ENCODE data around the gene FKBP14.

DNA sequence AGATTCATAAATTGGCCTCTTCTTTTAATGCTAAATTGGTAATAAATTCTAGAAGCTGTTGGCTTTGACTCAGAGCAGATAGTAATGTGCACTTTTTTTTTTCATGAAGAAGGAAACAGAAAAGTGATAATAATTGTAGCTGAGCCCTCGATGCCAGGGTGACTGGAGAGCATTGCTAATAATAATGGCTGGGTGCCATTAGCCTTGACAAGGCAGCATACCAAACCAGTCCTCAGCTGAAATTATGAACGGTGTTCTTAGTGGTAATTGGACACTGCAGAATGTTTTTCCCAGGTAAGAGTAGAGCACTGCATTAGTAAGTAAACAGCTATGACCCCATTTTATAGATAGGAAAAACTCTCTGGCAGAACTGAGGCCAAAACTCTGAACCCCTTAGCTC, 20.6 kb upstream of the FKBP14 start:
- TF ChIP-seq, protein P1, sequence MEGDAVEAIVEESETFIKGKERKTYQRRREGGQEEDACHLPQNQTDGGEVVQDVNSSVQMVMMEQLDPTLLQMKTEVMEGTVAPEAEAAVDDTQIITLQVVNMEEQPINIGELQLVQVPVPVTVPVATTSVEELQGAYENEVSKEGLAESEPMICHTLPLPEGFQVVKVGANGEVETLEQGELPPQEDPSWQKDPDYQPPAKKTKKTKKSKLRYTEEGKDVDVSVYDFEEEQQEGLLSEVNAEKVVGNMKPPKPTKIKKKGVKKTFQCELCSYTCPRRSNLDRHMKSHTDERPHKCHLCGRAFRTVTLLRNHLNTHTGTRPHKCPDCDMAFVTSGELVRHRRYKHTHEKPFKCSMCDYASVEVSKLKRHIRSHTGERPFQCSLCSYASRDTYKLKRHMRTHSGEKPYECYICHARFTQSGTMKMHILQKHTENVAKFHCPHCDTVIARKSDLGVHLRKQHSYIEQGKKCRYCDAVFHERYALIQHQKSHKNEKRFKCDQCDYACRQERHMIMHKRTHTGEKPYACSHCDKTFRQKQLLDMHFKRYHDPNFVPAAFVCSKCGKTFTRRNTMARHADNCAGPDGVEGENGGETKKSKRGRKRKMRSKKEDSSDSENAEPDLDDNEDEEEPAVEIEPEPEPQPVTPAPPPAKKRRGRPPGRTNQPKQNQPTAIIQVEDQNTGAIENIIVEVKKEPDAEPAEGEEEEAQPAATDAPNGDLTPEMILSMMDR (IDR thresholded peaks at IDR 0.05; ENCODE audit: control extremely low read depth in 1 of 3, insufficient read depth in 1 of 3, low read depth in 1 of 3, low read length in 3 of 3), result no peak
- TF ChIP-seq CREB1 (IDR thresholded peaks at IDR 0.05), result no peak
- no peak for TF ChIP-seq KDM1A (IDR thresholded peaks at IDR 0.05; ENCODE audit: borderline replicate concordance, low read length)
- no peak for TF ChIP-seq RAD21 (IDR thresholded peaks at IDR 0.05 in 1 of 2, conservative IDR thresholded peaks at IDR 0.05 in 1 of 2; ENCODE audit: low read depth in 2 of 2, low read length in 2 of 2)
- TF ChIP-seq POLR2AphosphoS5 (IDR thresholded peaks at IDR 0.05; ENCODE audit: low read depth, low read length), result no peak
- no peak for TF ChIP-seq JUND (IDR thresholded peaks at IDR 0.05; ENCODE audit: low read length)
- TF ChIP-seq SIX5 (IDR thresholded peaks at IDR 0.05; ENCODE audit: low read depth, low read length), result no peak

Data from H1 (cell line).